Measurements from ENCODE around the gene MAD1L1. TPM values are rescaled to one million over a fixed set of nuclear protein-coding genes. Genes with fewer than 3 reads are reported as not detected.

MAD1L1 gene
- polyA plus RNA-seq, 1 experiment = 32.0 TPM

- no peak for TF ChIP-seq CTCF (IDR thresholded peaks at IDR 0.05; ENCODE audit: insufficient read depth, low read depth, low read length)
- ChIA-PET POLR2A (no interaction called here), CTCF (no interaction called here)
- H3K36me3 ChIP-seq (ENCODE audit: control insufficient read depth, insufficient read depth, low read length) = peaks cover 7% of the 10 kb centered on the region
- no peaks in the 10 kb centered on the region for H3K27me3 ChIP-seq (ENCODE audit: control insufficient read depth, insufficient read depth, low read length)
- no peak overlapping the region for H3K4me3 ChIP-seq (ENCODE audit: low read depth, low read length)
- DNase-seq (ENCODE audit: low read depth) = no peak
Measured at GRCh38 chr7:1892011-1892965, 340.5 kb downstream of the MAD1L1 start.

- DNase-seq (ENCODE audit: low read depth) = no peak
- no peak for TF ChIP-seq CTCF (IDR thresholded peaks at IDR 0.05; ENCODE audit: insufficient read depth, low read depth, low read length)
- ChIA-PET CTCF (interaction anchor here (0.6 to 1.9 kb wide), 3 partner anchors 32 to 343 kb away, joined by 3 to 4 read pairs (median 3); no protein-coding TSS in a partner anchor), POLR2A (no interaction called here)
- Histone ChIP-seq H3K27me3 (ENCODE audit: control insufficient read depth, insufficient read depth, low read length) (no peaks in the 10 kb centered on the region), H3K4me3 (ENCODE audit: low read depth, low read length) (no peak overlapping the region), H3K36me3 (ENCODE audit: control insufficient read depth, insufficient read depth, low read length) (peaks cover 10% of the 10 kb centered on the region)
Measured at GRCh38 chr7:1890289-1891235, 342.2 kb downstream of the MAD1L1 start.

GRCh38 chr7:1889556-1890181, 343.1 kb downstream of the MAD1L1 start:
- Histone ChIP-seq H3K4me3 (ENCODE audit: low read depth, low read length) (no peak overlapping the region), H3K27me3 (ENCODE audit: control insufficient read depth, insufficient read depth, low read length) (no peaks in the 10 kb centered on the region), H3K36me3 (ENCODE audit: control insufficient read depth, insufficient read depth, low read length) (peaks cover 10% of the 10 kb centered on the region)
- no peak for DNase-seq (ENCODE audit: low read depth)
- no peak for TF ChIP-seq CTCF (IDR thresholded peaks at IDR 0.05; ENCODE audit: insufficient read depth, low read depth, low read length)
- ChIA-PET CTCF (interaction anchor here (0.6 to 1.9 kb wide), 2 partner anchors 33 to 342 kb away, joined by 3 to 4 read pairs; no protein-coding TSS in a partner anchor), POLR2A (no interaction called here)

GRCh38 chr7:1889091-1889490, 343.7 kb downstream of the MAD1L1 start:
- Histone ChIP-seq H3K27me3 (ENCODE audit: control insufficient read depth, insufficient read depth, low read length) (no peaks in the 10 kb centered on the region), H3K36me3 (ENCODE audit: control insufficient read depth, insufficient read depth, low read length) (peaks cover 10% of the 10 kb centered on the region), H3K4me3 (ENCODE audit: low read depth, low read length) (no peak overlapping the region)
- no peak for DNase-seq (ENCODE audit: low read depth)
- CTCF ChIA-PET = interaction anchor here (1.9 kb wide), 1 partner anchor 33 kb away, joined by 4 read pairs; no protein-coding TSS in a partner anchor
- TF ChIP-seq CTCF (IDR thresholded peaks at IDR 0.05; ENCODE audit: insufficient read depth, low read depth, low read length) = no peak
- POLR2A ChIA-PET = no interaction called here
